Thyroid gland (tissue), 4 donors: ENCODE measurements around the gene BBS7. TPM values are rescaled to one million over a fixed set of nuclear protein-coding genes. Genes with fewer than 3 reads are reported as not detected.

Source experiments
- DNase-seq, 2 donors: peaks; one replicate each; pipeline ENCODE4 v3.0.0-alpha.2; 2019
- H3K27ac ChIP-seq, 3 donors: fragments of 200-600 bp; sonication (generic); 1 replicate in 2 of 3; 2 replicates in 1 of 3; pipeline ENCODE4 v1.5.1; 2016 to 2019; ENCODE audit warnings: mild to moderate bottlenecking in 1 of 3, moderate library complexity in 1 of 3
- H3K27me3 ChIP-seq: fragments of 200-600 bp; sonication (generic); one replicate; pipeline ENCODE4 v1.5.1; 2019
- H3K36me3 ChIP-seq, 2 donors: fragments of 200-600 bp; sonication (generic); one replicate each; pipeline ENCODE4 v1.5.1; 2016 to 2019
- H3K4me1 ChIP-seq, 2 donors: fragments of 200-600 bp; sonication (generic); one replicate each; pipeline ENCODE4 v1.5.1; 2017 to 2019
- H3K4me3 ChIP-seq, 3 donors: fragments of 200-600 bp; sonication (generic); replicated peaks in 1 of 3; 1 replicate in 2 of 3; 2 replicates in 1 of 3; pipeline ENCODE4 v1.5.1; 2016; ENCODE audit warnings: mild to moderate bottlenecking in 1 of 3
- H3K9me3 ChIP-seq: fragments of 200-600 bp; sonication (generic); one replicate; pipeline ENCODE4 v1.5.1; 2017
- CTCF ChIP-seq, 6 experiments: fragments of 200-600 bp in 3 of 6; fragments of 450-650 bp in 3 of 6; sonication (generic) in 3 of 6; IDR thresholded peaks; one replicate each; pipeline ENCODE4 v1.5.1; 2016 to 2019; ENCODE audit warnings: antibody characterized with exemption in 6 of 6, mild to moderate bottlenecking in 2 of 6, inconsistent platforms in 1 of 6, moderate library complexity in 1 of 6
- POLR2A ChIP-seq, 2 donors: fragments of 450-650 bp; IDR thresholded peaks; one replicate each; pipeline ENCODE4 v1.6.1; 2017; ENCODE audit warnings: antibody characterized with exemption in 2 of 2, mild to moderate bottlenecking in 2 of 2, moderate library complexity in 1 of 2
- WGBS, 2 donors: methylation state at CpG; one replicate each; pipeline ENCODE4 v1.1.5; 2017; 5-methylcytosine and 5-hydroxymethylcytosine counted together
- intact Hi-C: fragments of 100-400 bp; cut with DNase I; formaldehyde crosslinking; loops from one replicate; pipeline ENCODE4 v1.15.1; 2023
- total RNA-seq, 4 donors: library from RNA; depleted of rRNA; stranded (reverse); fragments of >200 nt; gene quantifications; one replicate each; pipeline ENCODE4 v1.2.3, GENCODE V29; 2016

BBS7 gene
- total RNA-seq, 4 donors from 2014 or later, result 15.0 to 34.1 (median 24.5) TPM

- Histone ChIP-seq H3K27ac (no peak overlapping the region), H3K9me3 (no peaks in the 10 kb centered on the region), H3K4me1 (no peaks in the 10 kb centered on the region), H3K36me3 (no peaks in the 10 kb centered on the region), H3K27me3 (no peaks in the 10 kb centered on the region), H3K4me3 (no peak overlapping the region)
- intact Hi-C loops, result no loop called here
- no peak for DNase-seq
- TF ChIP-seq CTCF (IDR thresholded peaks at IDR 0.05) (no peak), POLR2A (IDR thresholded peaks at IDR 0.05) (no peak)
- WGBS, 2 donors, result 46 to 98% methylated on average over 1 of the region's 1 CpG
Observed at GRCh38 chr4:121784401-121784800, 85.9 kb downstream of the BBS7 start.

GRCh38 chr4:121783210-121783609 lies 87.1 kb downstream of the BBS7 start:
- no peak for TF ChIP-seq CTCF (IDR thresholded peaks at IDR 0.05)
- no peak for TF ChIP-seq POLR2A (IDR thresholded peaks at IDR 0.05)
- intact Hi-C loops, result no loop called here
- Histone ChIP-seq H3K27me3 (no peaks in the 10 kb centered on the region), H3K36me3 (no peaks in the 10 kb centered on the region), H3K27ac (no peak overlapping the region), H3K4me3 (no peak overlapping the region), H3K4me1 (no peaks in the 10 kb centered on the region), H3K9me3 (no peaks in the 10 kb centered on the region)
- 71 to 81% methylated on average over 1 of the region's 1 CpG for WGBS, 2 donors
- no peak for DNase-seq

GRCh38 chr4:121778991-121779628 lies 91.2 kb downstream of the BBS7 start:
- TF ChIP-seq POLR2A (IDR thresholded peaks at IDR 0.05) (no peak), CTCF (IDR thresholded peaks at IDR 0.05) (no peak)
- WGBS, 2 donors, result 68 to 81% methylated on average over 8 of the region's 8 CpGs
- DNase-seq, result no peak
- no peaks in the 10 kb centered on the region for H3K9me3 ChIP-seq
- intact Hi-C loops, result no loop called here
- H3K27me3 ChIP-seq, result no peaks in the 10 kb centered on the region
- no peaks in the 10 kb centered on the region for H3K36me3 ChIP-seq
- H3K4me1 ChIP-seq, result no peaks in the 10 kb centered on the region
- H3K27ac ChIP-seq, result no peak overlapping the region
- no peak overlapping the region for H3K4me3 ChIP-seq

- WGBS, 2 donors, result 13 to 17% methylated on average over 3 of the region's 3 CpGs
- intact Hi-C loops, result no loop called here
Observed at GRCh38 chr4:121777625-121778024, 92.6 kb downstream of the BBS7 start.

More at GRCh38 chr4:121777625-121778024, 92.6 kb downstream of the BBS7 start:
- H3K27me3 ChIP-seq, result no peaks in the 10 kb centered on the region
- DNase-seq, result no peak
- no peaks in the 10 kb centered on the region for H3K4me1 ChIP-seq
- no peak overlapping the region for H3K27ac ChIP-seq
- H3K9me3 ChIP-seq, result no peaks in the 10 kb centered on the region
- no peak overlapping the region for H3K4me3 ChIP-seq
- TF ChIP-seq CTCF (IDR thresholded peaks at IDR 0.05), result no peak
- TF ChIP-seq POLR2A (IDR thresholded peaks at IDR 0.05), result no peak
- no peaks in the 10 kb centered on the region for H3K36me3 ChIP-seq
